GM12865 (cell line): Measurements from ENCODE around the gene STK32B.

Experiments used
- DNase-seq: peaks from one replicate; pipeline ENCODE4 v3.0.0; 2010; ENCODE audit warnings: low read depth
- H3K4me3 ChIP-seq: 2 replicates; pipeline ENCODE4 v1.5.1; 2011; ENCODE audit warnings: mild to moderate bottlenecking, low read depth, low read length, control low read depth
- CTCF ChIP-seq: IDR thresholded peaks from 2 replicates; pipeline ENCODE4 v1.5.1; 2011; ENCODE audit warnings: low read length, control low read depth, low read depth, inconsistent platforms; ENCODE audit not compliant: insufficient read depth; ENCODE audit errors: missing control alignments

The STK32B gene

GRCh38 chr4:5100986-5101385 lies 49.7 kb downstream of the STK32B start:
- H3K4me3 ChIP-seq: no peak overlapping the region
- TF ChIP-seq CTCF: no peak
- DNase-seq: no peak

- no peak overlapping the region for H3K4me3 ChIP-seq
- TF ChIP-seq CTCF: no peak
- DNase-seq: no peak
These were observed 50.3 kb downstream of the STK32B start for GRCh38 chr4:5101571-5101970.

GRCh38 chr4:5110901-5111300 lies 59.6 kb downstream of the STK32B start:
- DNase-seq: no peak
- no peak for TF ChIP-seq CTCF
- no peak overlapping the region for H3K4me3 ChIP-seq

- TF ChIP-seq CTCF: no peak
- no peak overlapping the region for H3K4me3 ChIP-seq
- no peak for DNase-seq
These were observed 61.2 kb downstream of the STK32B start for GRCh38 chr4:5112333-5113095.

GRCh38 chr4:5114950-5115349 lies 63.7 kb downstream of the STK32B start:
- H3K4me3 ChIP-seq: no peak overlapping the region
- TF ChIP-seq CTCF: no peak
- no peak for DNase-seq

- no peak for DNase-seq
- TF ChIP-seq CTCF: no peak
These were observed 67.0 kb downstream of the STK32B start for GRCh38 chr4:5118091-5118786.

More at GRCh38 chr4:5118091-5118786, 67.0 kb downstream of the STK32B start:
- H3K4me3 ChIP-seq: no peak overlapping the region
